SIG-M5 (cell line): ENCODE data around the gene IQSEC1.

ENCODE experiments used
- DNase-seq: peaks from one replicate; lab custom pipeline; 2025; lab: John Stamatoyannopoulos, UW

Gene IQSEC1

GRCh38 chr3:13107661-13108060 is 34.4 kb upstream of the IQSEC1 start:
- no peak for DNase-seq

- no peak for DNase-seq
Observed at GRCh38 chr3:13106308-13107001, 33.2 kb upstream of the IQSEC1 start.

- no peak for DNase-seq
Observed at GRCh38 chr3:13105896-13106250, 32.6 kb upstream of the IQSEC1 start.

DNA sequence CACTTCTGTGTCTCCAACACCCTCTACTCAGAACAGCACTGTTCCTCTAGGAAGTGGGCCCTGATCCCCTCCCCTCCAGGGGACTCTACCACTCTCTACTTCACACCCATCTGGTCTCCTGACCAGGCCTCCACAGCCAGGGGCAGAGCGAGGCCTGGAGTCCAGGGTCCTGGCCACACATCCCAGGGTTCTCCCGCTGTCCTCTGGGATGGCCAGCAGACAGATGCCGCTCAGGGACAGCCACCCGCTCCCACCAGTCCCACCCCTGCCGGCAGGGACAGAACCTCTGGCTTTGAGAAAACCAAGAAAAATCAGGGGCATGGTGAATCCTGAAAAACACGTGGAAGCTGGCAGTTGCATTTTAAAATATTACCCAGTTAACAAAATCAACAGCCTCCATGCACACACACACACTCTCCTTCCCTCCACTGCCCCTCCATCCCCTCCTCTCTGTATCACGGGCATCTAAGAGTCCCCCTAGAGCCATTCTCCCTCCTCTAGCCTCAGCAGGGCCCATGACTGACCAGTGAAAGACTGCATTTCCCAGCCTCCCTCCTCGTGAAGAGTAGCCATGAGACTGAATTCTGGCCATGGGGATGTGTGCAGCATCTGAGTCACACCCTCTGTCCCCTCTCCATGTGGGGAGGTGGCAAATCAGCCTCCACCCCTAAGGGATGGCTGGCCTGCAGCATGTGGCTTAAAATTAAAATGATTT is 32.1 kb upstream of the IQSEC1 start:
- no peak for DNase-seq

DNA sequence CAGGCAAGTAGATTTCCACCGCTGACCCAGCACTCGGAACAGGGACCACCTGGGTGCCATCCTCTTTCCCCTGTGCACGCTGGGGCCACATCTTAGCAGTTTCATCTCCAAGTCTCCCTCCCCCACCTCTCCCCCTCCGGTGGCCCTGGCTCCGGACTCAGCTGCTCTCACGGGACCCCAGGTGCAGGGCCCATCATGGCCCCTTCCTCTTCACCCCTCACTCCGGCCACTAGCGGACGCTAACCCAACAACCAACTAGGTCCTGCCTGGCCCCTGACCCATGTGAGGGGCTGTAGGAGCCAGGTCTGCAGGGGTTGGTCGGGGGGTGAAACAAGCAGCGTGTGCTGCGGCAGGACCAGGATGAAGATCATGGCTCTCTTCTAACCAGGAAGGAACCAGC is 31.3 kb upstream of the IQSEC1 start:
- DNase-seq, result no peak

- DNase-seq, result no peak
Observed at GRCh38 chr3:13103416-13104058, 30.3 kb upstream of the IQSEC1 start.

DNA sequence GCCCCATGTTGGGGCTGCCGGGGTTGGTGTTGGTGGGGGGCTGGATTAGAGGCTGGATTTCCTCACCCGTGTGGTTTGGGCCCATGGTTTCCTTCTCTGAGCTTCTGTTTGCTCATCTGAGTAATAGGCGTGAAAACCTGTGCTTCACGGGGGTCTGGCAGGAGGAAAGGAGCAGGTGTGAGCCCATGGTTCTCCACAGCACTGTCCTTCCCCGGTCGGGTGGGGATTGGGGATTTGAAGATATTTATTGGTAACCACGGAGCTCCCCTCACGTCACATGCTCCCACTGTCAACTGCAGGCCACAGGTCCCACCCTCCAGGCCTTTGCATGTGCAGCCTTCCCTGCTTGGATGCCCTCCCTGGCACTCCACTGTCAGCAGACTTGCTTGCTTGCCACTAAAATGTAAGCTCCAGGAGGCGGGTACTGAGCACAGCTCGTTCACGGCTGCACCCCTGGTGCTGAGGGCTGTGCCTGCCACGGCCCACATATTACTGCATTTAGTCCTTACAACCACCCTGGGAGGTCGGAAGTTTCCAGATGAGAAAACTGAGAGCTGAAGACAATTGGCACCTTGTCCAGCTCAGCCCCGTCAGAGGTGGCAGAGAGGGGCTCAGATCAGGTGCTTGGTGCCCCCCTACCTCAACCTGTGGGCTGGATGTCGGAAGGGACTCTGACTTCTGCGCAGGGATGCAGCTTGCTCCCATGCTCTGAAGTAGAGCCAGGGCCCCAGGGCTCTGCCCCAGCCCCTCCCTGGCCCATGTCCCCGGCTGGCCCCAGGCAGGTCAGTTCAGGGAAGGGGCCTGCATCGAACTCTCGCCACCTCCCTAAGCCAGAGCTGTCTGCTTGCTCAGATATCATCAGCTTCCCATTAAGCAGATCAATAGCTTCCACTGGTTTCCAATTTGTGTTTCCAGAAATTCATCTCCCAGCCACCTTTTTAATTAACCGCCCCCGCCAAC is 29.4 kb upstream of the IQSEC1 start:
- no peak for DNase-seq

DNA sequence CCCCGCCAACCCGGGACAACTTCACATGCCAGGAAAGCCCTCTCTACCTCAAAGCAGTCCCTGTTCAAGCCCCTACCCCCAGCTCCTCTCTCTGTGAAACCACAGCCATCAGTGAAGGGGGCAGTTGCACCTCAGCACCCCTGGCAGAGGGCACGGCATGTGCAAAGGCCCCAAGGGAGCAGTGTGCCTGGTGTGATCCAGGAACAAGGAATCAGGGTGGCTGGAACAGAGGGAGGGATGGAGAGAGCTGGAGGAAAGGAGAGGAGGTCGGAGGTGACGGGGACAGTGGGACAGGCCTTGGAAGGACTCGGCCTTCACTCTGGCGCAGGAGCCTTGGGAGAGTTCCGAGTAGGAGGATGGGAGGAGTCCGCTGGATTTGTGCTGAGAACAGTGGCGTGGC is 26.5 kb upstream of the IQSEC1 start:
- no peak for DNase-seq

- no peak for DNase-seq
Observed at GRCh38 chr3:13098192-13098988, 25.2 kb upstream of the IQSEC1 start.

DNA sequence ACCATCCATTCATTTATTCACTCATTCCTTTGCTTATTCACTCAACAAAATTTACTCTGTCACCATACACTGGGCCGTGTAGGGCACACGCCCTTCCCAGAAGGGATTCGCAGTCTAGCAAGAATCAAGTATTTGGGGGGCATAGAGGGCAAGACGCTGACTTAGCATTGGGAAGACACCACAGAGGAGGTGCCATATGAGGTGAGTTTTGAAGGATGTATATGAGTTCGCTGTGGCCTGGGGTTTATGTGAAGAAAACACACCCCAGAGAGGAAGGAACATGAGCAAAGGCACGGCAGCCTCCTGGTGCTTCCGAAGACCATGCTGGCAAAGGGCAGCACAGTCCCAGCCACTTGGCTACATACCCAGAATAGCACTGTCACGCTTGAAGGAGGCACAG is 23.1 kb upstream of the IQSEC1 start:
- no peak for DNase-seq

DNA sequence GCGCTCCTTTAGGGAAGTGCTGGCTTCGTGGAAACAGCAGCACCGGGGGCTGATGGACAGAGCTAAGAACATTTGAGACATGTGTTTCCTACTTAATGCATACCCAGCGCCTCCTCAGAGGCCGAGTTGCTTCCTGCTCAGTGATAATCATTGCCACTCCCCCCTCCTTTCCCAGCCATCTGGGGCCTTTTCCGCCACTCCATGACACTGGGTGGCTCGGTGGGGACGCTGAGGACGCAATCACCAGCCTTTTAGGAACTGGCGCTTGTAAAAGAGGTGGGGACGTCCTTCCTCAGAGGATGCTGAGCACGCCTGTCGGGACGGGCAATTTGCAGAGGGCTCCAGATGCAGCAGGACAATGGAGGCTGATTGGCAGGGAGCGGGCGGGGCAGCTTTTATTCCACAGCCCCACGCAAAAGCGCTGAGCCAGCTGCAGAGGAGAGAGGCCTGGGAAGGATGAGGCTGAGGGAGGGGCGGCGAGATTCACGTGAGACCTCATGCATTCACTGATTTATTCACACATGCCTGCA is 22.2 kb upstream of the IQSEC1 start:
- DNase-seq, result no peak

GRCh38 chr3:13093687-13094086 is 20.5 kb upstream of the IQSEC1 start:
- DNase-seq, result no peak

GRCh38 chr3:13092621-13093617 is 19.7 kb upstream of the IQSEC1 start:
- no peak for DNase-seq

DNA sequence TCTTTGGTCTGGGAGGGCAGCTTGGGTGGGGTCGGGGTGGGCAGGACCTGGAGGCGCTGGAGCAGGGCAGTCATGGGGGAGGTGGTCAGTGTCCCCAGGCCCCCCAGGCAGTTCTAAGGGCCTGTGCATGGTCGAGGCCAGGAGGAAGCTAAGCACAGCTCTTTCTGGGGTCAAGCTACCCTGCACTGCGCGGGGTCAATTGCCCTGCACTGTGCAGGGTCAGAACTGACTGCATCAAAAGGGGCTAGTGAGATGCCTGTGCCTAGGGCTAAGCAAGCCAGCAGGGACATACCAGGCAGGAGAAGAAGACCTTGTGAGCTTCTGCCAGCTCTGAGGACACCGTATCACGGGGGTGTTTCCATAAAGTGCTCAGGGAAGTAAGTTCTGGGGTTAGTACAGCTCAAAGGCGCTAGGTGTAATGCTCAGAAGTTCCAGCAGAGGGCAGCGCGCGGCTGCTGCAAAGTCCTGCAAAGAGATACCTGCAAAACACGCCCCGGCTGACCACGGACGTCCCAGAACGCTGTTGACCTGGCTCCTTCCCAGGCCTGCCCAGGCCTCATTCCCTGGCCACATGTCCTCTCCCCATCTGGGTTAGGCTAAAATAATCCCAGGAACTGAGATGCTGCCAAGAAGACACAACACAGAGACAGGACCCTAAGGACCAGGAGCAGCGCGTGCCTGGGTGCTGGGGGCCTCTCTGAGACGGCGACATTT is 18.8 kb upstream of the IQSEC1 start:
- no peak for DNase-seq

- DNase-seq, result no peak
Observed at GRCh38 chr3:13088028-13089006, 15.1 kb upstream of the IQSEC1 start.

GRCh38 chr3:13087320-13087990 is 14.2 kb upstream of the IQSEC1 start:
- no peak for DNase-seq

GRCh38 chr3:13086531-13086981 is 13.3 kb upstream of the IQSEC1 start:
- no peak for DNase-seq
